H1 (cell line): Measurements from ENCODE around the gene TNPO3. TPM values are rescaled to one million over a fixed set of nuclear protein-coding genes. Genes with fewer than 3 reads are reported as not detected.

Experiments used
- CTCF ChIA-PET: fragments of 300-600 bp; sonication (Branson Sonifier 250); formaldehyde crosslinking; loops from one replicate; lab custom pipeline; 2021; ENCODE audit not compliant: partially characterized antibody; lab: Charles Lee
- POLR2A ChIA-PET: fragments of 300-600 bp; sonication (Branson Sonifier 250); formaldehyde crosslinking; loops from one replicate; lab custom pipeline; 2021; ENCODE audit warnings: inconsistent platforms; ENCODE audit not compliant: partially characterized antibody; lab: Charles Lee
- DNase-seq, 2 experiments: peaks; one replicate each; pipeline versions ENCODE4 v3.0.0 to v3.0.0-alpha.2; 2010 to 2022; ENCODE audit warnings: low spot score in 2 of 2, low read depth in 1 of 2, mixed read lengths in 1 of 2
- FAIRE-seq: peaks from 2 replicates; lab custom pipeline; 2011; peaks lifted over from hg19 to GRCh38; lab: Jason Lieb, UNC
- H2AFZ ChIP-seq: 2 replicates; pipeline ENCODE4 v1.8.1; 2012; ENCODE audit warnings: low read length, inconsistent platforms
- H2AK5ac ChIP-seq: 2 replicates; pipeline ENCODE4 v1.6.1; 2013; ENCODE audit warnings: low read depth, low read length
- H2BK120ac ChIP-seq: replicated peaks from 2 replicates; pipeline ENCODE3; 2013; ENCODE audit warnings: low read depth, low read length, inconsistent platforms
- H2BK12ac ChIP-seq: 2 replicates; pipeline ENCODE4 v1.6.1; 2013; ENCODE audit warnings: low read depth, low read length
- H2BK15ac ChIP-seq: 2 replicates; pipeline ENCODE4 v1.6.1; 2013; ENCODE audit warnings: low read length
- H2BK20ac ChIP-seq: 2 replicates; pipeline ENCODE4 v1.6.1; 2013; ENCODE audit warnings: low read length
- H2BK5ac ChIP-seq: 2 replicates; pipeline ENCODE4 v1.6.1; 2013; ENCODE audit warnings: low read depth, low read length
- H3K14ac ChIP-seq: 2 replicates; pipeline ENCODE4 v1.6.1; 2013; ENCODE audit warnings: inconsistent platforms; ENCODE audit not compliant: insufficient read length
- H3K18ac ChIP-seq: 2 replicates; pipeline ENCODE4 v1.6.1; 2013; ENCODE audit warnings: low read length; ENCODE audit errors: extremely low read depth
- H3K23ac ChIP-seq: 2 replicates; pipeline ENCODE4 v1.6.1; 2013; ENCODE audit warnings: inconsistent platforms; ENCODE audit not compliant: insufficient read length
- H3K23me2 ChIP-seq: 2 replicates; pipeline ENCODE4 v1.6.1; 2013; ENCODE audit warnings: low read depth, low read length
- H3K27ac ChIP-seq: 2 replicates; pipeline ENCODE4 v1.6.1; 2011; ENCODE audit warnings: low read depth, low read length, inconsistent platforms
- H3K27me3 ChIP-seq, 4 experiments: replicated peaks in 1 of 4; 1 replicate in 1 of 4; 2 replicates in 3 of 4; pipeline versions ENCODE4 v1.6.1 to v1.8.1; 2011 to 2013; ENCODE audit warnings: low read length in 3 of 4, mild to moderate bottlenecking in 3 of 4, inconsistent platforms in 2 of 4, mixed read lengths in 2 of 4, moderate library complexity in 1 of 4; ENCODE audit not compliant: control insufficient read depth in 3 of 4, insufficient read depth in 3 of 4; ENCODE audit errors: extremely low read depth in 1 of 4
- H3K36me3 ChIP-seq, 4 experiments: 2 replicates each; pipeline versions ENCODE4 v1.6.1 to v1.8.1; 2011 to 2013; ENCODE audit warnings: mild to moderate bottlenecking in 4 of 4, low read length in 3 of 4, moderate library complexity in 2 of 4, control low read depth in 1 of 4, inconsistent platforms in 1 of 4; ENCODE audit not compliant: insufficient read depth in 4 of 4, control insufficient read depth in 2 of 4
- H3K4ac ChIP-seq: replicated peaks from 2 replicates; pipeline ENCODE3; 2013; ENCODE audit warnings: low read length, low read depth, mixed read lengths, inconsistent platforms; ENCODE audit not compliant: insufficient read length
- H3K4me1 ChIP-seq, 4 experiments: replicated peaks in 1 of 4; 1 replicate in 1 of 4; 2 replicates in 3 of 4; pipeline versions ENCODE4 v1.6.1 to v1.8.1; 2011 to 2013; ENCODE audit warnings: low read length in 3 of 4, inconsistent platforms in 2 of 4, mixed read lengths in 1 of 4; ENCODE audit not compliant: insufficient read depth in 4 of 4, control insufficient read depth in 3 of 4
- H3K4me2 ChIP-seq, 2 experiments: 2 replicates each; pipeline versions ENCODE4 v1.6.1 to v1.8.1; 2011 to 2013; ENCODE audit warnings: low read depth in 2 of 2, low read length in 2 of 2, control low read depth in 1 of 2, inconsistent platforms in 1 of 2, mild to moderate bottlenecking in 1 of 2; ENCODE audit not compliant: insufficient read depth in 1 of 2
- H3K4me3 ChIP-seq, 4 experiments: fragments of 200-600, 300-600 bp in 1 of 4; sonication (generic), shearing (Covaris generic), sonication (Bioruptor Twin) in 1 of 4; 2 replicates each; pipeline versions ENCODE4 v1.5.1 to v1.8.1; 2011 to 2016; ENCODE audit warnings: low read length in 4 of 4, low read depth in 3 of 4, control low read depth in 2 of 4, inconsistent platforms in 2 of 4, mild to moderate bottlenecking in 2 of 4, mixed read lengths in 1 of 4, moderate library complexity in 1 of 4; ENCODE audit not compliant: insufficient read depth in 2 of 4; ENCODE audit errors: extremely low read depth in 1 of 4
- H3K56ac ChIP-seq: replicated peaks from 2 replicates; pipeline ENCODE3; 2013; ENCODE audit warnings: low read depth, mild to moderate bottlenecking, mixed read lengths, low read length, inconsistent platforms; ENCODE audit not compliant: insufficient read length
- H3K79me1 ChIP-seq: 2 replicates; pipeline ENCODE4 v1.6.1; 2013; ENCODE audit warnings: low read depth, low read length, control low read depth
- H3K79me2 ChIP-seq, 2 experiments: 2 replicates each; pipeline versions ENCODE4 v1.6.1 to v1.8.1; 2012 to 2013; ENCODE audit warnings: low read length in 2 of 2, mild to moderate bottlenecking in 2 of 2, inconsistent platforms in 1 of 2; ENCODE audit not compliant: insufficient read depth in 2 of 2, control insufficient read depth in 1 of 2
- H3K9ac ChIP-seq, 4 experiments: replicated peaks in 1 of 4; 1 replicate in 1 of 4; 2 replicates in 3 of 4; pipeline versions ENCODE4 v1.6.1 to v1.8.1; 2011 to 2013; ENCODE audit warnings: low read depth in 3 of 4, low read length in 3 of 4, control low read depth in 2 of 4, mild to moderate bottlenecking in 2 of 4, moderate library complexity in 2 of 4, inconsistent platforms in 1 of 4; ENCODE audit errors: extremely low read depth in 1 of 4
- H3K9me3 ChIP-seq, 2 experiments: 2 replicates each; pipeline versions ENCODE4 v1.6.1 to v1.8.1; 2012 to 2013; ENCODE audit warnings: mild to moderate bottlenecking in 2 of 2, moderate library complexity in 2 of 2, control low read depth in 1 of 2, inconsistent platforms in 1 of 2, low read depth in 1 of 2, low read length in 1 of 2, mixed read lengths in 1 of 2; ENCODE audit not compliant: insufficient read depth in 2 of 2
- H4K20me1 ChIP-seq, 2 experiments: replicated peaks in 1 of 2; 2 replicates each; pipeline versions ENCODE3 to v1.8.1; 2011 to 2013; ENCODE audit warnings: inconsistent platforms in 2 of 2, low read length in 2 of 2, mild to moderate bottlenecking in 1 of 2; ENCODE audit not compliant: insufficient read depth in 2 of 2, control insufficient read depth in 1 of 2
- H4K5ac ChIP-seq: 2 replicates; pipeline ENCODE4 v1.6.1; 2013; ENCODE audit warnings: low read length, low read depth, mixed read lengths, inconsistent platforms; ENCODE audit not compliant: insufficient read length
- H4K8ac ChIP-seq: 2 replicates; pipeline ENCODE4 v1.8.0; 2013; ENCODE audit warnings: mild to moderate bottlenecking, moderate library complexity, low read length, inconsistent platforms; ENCODE audit not compliant: insufficient read depth; ENCODE audit errors: extremely low read depth
- H4K91ac ChIP-seq: replicated peaks from 2 replicates; pipeline ENCODE3; 2013; ENCODE audit warnings: low read length, mixed read lengths, inconsistent platforms; ENCODE audit not compliant: insufficient read length
- ASH2L ChIP-seq: fragments of 200-600, 300-600 bp; sonication (generic); IDR thresholded peaks from one replicate; pipeline ENCODE4 v1.7.1; 2017; ENCODE audit warnings: low read length
- CHD1 ChIP-seq: IDR thresholded peaks from 2 replicates; pipeline ENCODE4 v1.6.1; 2012; ENCODE audit warnings: low read depth, low read length, improper control_type of control experiment
- CTBP2 ChIP-seq: IDR thresholded peaks from 2 replicates; pipeline ENCODE4 v1.7.0; 2011; ENCODE audit warnings: borderline replicate concordance, mild to moderate bottlenecking, moderate library complexity, mixed read lengths, low read length; ENCODE audit not compliant: insufficient read depth, insufficient read length
- EP300 ChIP-seq, 2 experiments: IDR thresholded peaks; 1 replicate in 1 of 2; 2 replicates in 1 of 2; pipeline ENCODE4 v1.6.1; 2011 to 2012; ENCODE audit warnings: low read depth in 2 of 2, low read length in 2 of 2, mild to moderate bottlenecking in 2 of 2, borderline replicate concordance in 1 of 2, inconsistent platforms in 1 of 2, moderate library complexity in 1 of 2
- JUN ChIP-seq: IDR thresholded peaks from 2 replicates; pipeline ENCODE4 v1.6.1; 2011; ENCODE audit warnings: low read depth, mild to moderate bottlenecking, improper control_type of control experiment, low read length
- KDM5A ChIP-seq: fragments of 200-600 bp; IDR thresholded peaks from 2 replicates; pipeline ENCODE4 v1.7.1; 2012; ENCODE audit warnings: mild to moderate bottlenecking, low read length, inconsistent platforms, mixed read lengths
- PHF8 ChIP-seq: fragments of 200-600 bp; sonication (generic); conservative IDR thresholded peaks from 2 replicates; pipeline ENCODE4 v1.7.1; 2012; ENCODE audit warnings: low read depth, mild to moderate bottlenecking, inconsistent platforms, low read length, moderate library complexity
- POLR2A ChIP-seq, 2 experiments: IDR thresholded peaks; 1 replicate in 1 of 2; 2 replicates in 1 of 2; pipeline ENCODE4 v1.6.1; 2011; ENCODE audit warnings: low read depth in 2 of 2, low read length in 2 of 2, mild to moderate bottlenecking in 2 of 2; ENCODE audit errors: control extremely low read depth in 1 of 2
- RXRA ChIP-seq: IDR thresholded peaks from 2 replicates; pipeline ENCODE4 v1.6.1; 2011; ENCODE audit warnings: low read depth, mild to moderate bottlenecking, low read length, moderate library complexity; ENCODE audit not compliant: insufficient read depth
- SIRT6 ChIP-seq: IDR thresholded peaks from one replicate; pipeline ENCODE4 v1.7.1; 2012; ENCODE audit warnings: low read length, inconsistent platforms
- SP1 ChIP-seq: IDR thresholded peaks from 2 replicates; pipeline ENCODE4 v1.6.1; 2011; ENCODE audit warnings: low read depth, low read length
- WGBS, 2 experiments: shearing (Covaris generic) in 1 of 2; methylation state at CpG; one replicate each; pipeline versions ENCODE4 v1.1.6 to v1.1.7; 2013 to 2015; ENCODE audit warnings: low lambda C conversion rate in 2 of 2, mixed read lengths in 2 of 2, inconsistent platforms in 1 of 2, low coverage in 1 of 2, missing lambda C conversion rate in 1 of 2; ENCODE audit not compliant: insufficient replicate concordance in 2 of 2, insufficient coverage in 1 of 2, insufficient read length in 1 of 2; ENCODE audit errors: extremely low coverage in 1 of 2, missing lambda C conversion rate in 1 of 2; 5-methylcytosine and 5-hydroxymethylcytosine counted together
- polyA plus RNA-seq, 7 experiments: library from polyadenylated mRNA; depleted of rRNA in 3 of 7; stranded (reverse) in 5 of 7; unstranded in 2 of 7; fragments of >200 nt in 5 of 7; fragments of 200-250 nt in 2 of 7; gene quantifications; 1 replicate in 5 of 7; 2 replicates in 1 of 7; 4 replicates in 1 of 7; pipeline versions ENCODE4 v1.2.1 to v1.2.3, GENCODE V29; 2011 to 2013; ENCODE audit warnings: missing spikeins in 2 of 7, mixed read lengths in 2 of 7
- total RNA-seq: library from RNA; stranded (reverse); fragmentation: NEBNext Ultra II Directional; extraction: Animal tissue kit (Norgen Biotek cat#: 25700); gene quantifications from 2 replicates; pipeline ENCODE4 v1.2.1, GENCODE V29; 2021

TNPO3 gene
- total and polyA plus RNA-seq, 2 of the 8 experiments (the other 6 are each of a cell fraction or from before 2014, with no cell fraction given) = 67.6 to 99.2 TPM

GRCh38 chr7:128961030-128961659 lies 93.8 kb downstream of the TNPO3 start:
- 95% methylated on average over 8 of the region's 8 CpGs; no CpG with 5 or more reads in 1 of the 2 experiments for WGBS, 2 experiments
- no peak for TF ChIP-seq CHD1
- TF ChIP-seq KDM5A = no peak
- no peak for TF ChIP-seq ASH2L
- TF ChIP-seq RXRA = no peak
- no peak for TF ChIP-seq SP1
- no peak for TF ChIP-seq JUN
- no peak for TF ChIP-seq SIRT6
- TF ChIP-seq CTBP2 = no peak
- no peak for TF ChIP-seq POLR2A (IDR thresholded peaks at IDR 0.05; ENCODE audit: control extremely low read depth in 1 of 2, low read depth in 2 of 2, low read length in 2 of 2)
- TF ChIP-seq PHF8 = no peak
- TF ChIP-seq EP300 (IDR thresholded peaks at IDR 0.05; ENCODE audit: borderline replicate concordance in 1 of 2, low read depth in 2 of 2, low read length in 2 of 2) = no peak

More at GRCh38 chr7:128961030-128961659, 93.8 kb downstream of the TNPO3 start:
- Histone ChIP-seq H4K5ac (no peak overlapping the region), H2AK5ac (no peak overlapping the region), H3K23ac (no peak overlapping the region), H3K36me3 (peaks cover 2 to 57% (median 30%) of the 10 kb centered on the region in 4 experiments), H3K23me2 (no peaks in the 10 kb centered on the region), H3K4me1 (no peaks in the 10 kb centered on the region), H3K9me3 (no peaks in the 10 kb centered on the region), H4K8ac (no peak overlapping the region), H3K4ac (no peak overlapping the region), H3K56ac (no peak overlapping the region), H2BK20ac (no peak overlapping the region), H4K20me1 (no peaks in the 10 kb centered on the region), H3K79me1 (no peaks in the 10 kb centered on the region; the same call in 1 of the 2 replicates), H3K79me2 (no peaks in the 10 kb centered on the region), H2BK5ac (no peak overlapping the region), H3K27me3 (no peaks in the 10 kb centered on the region), H3K9ac (no peak overlapping the region), H4K91ac (no peak overlapping the region), H2BK12ac (no peak overlapping the region), H2BK15ac (no peak overlapping the region), H2AFZ (no peak overlapping the region), H2BK120ac (no peak overlapping the region), H3K18ac (no peak overlapping the region), H3K27ac (no peak overlapping the region), H3K14ac (no peak overlapping the region), H3K4me2 (no peak overlapping the region), H3K4me3 (no peak overlapping the region)
- ChIA-PET CTCF (interaction anchor here (1.0 kb wide), 1 partner anchor 203 kb away, joined by 3 read pairs; no protein-coding TSS in a partner anchor), POLR2A (no interaction called here)
- FAIRE-seq (no peak), DNase-seq (no peak)
